Fibroblast of skin of back (primary cell): ENCODE results near the gene ABCA4.
"Not testable (repeated sequence)": the region's sequence is repeated elsewhere in the genome, so short reads cannot be mapped to it uniquely, and the experiment has no call there.

Experiments
- DNase-seq: peaks from one replicate; pipeline ENCODE4 v3.0.0-alpha.2; 2013

ABCA4 gene

GRCh38 chr1:93976711-93977597 lies 144.0 kb downstream of the ABCA4 start:
- no peak for DNase-seq

GRCh38 chr1:93976291-93976690 lies 144.7 kb downstream of the ABCA4 start:
- no peak for DNase-seq

GRCh38 chr1:93972341-93972740 lies 148.6 kb downstream of the ABCA4 start:
- DNase-seq = no peak

GRCh38 chr1:93969887-93970286 lies 151.1 kb downstream of the ABCA4 start:
- DNase-seq = no peak

GRCh38 chr1:93969371-93969770 lies 151.6 kb downstream of the ABCA4 start:
- peak; percentile 40 for DNase-seq

GRCh38 chr1:93967306-93967705 lies 153.6 kb downstream of the ABCA4 start:
- no peak for DNase-seq

DNA sequence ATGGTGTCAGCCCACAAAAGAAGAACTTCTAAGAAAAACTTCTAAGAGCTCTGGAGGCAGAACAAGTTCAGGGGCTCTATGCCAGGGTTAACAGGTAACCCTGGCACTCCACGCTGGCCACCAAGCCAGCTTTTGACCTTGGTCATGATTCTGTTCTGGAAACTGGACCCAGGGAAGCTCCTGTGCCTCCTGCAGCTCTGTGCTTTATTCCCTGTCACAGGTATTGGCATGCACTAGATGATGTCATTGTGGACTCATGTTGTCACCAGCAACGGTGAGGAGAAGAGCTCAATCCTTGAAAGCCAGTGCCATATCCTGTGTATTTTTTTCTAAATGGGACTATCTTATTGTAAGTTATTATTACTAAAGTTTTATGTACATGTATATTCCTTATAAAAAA lies 155.1 kb downstream of the ABCA4 start:
- no peak for DNase-seq

DNA sequence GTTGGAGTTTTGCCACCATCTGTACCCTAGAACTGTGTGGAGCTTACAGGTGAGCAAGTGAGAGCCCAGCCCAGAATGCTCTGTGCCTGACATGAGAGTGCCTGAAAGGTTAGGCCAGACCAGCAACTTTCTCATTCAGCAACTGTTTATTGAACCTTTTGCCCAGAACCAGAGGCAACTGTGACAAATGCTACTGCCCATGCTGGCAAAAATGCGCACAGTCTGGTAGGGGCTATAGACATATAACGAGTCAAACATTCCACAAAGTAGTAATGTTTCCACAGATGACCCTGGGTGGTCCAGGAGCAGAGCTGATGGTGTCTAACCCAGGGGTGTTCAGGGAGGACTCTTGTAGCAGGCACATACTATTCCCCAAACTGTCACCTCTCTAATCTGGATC lies 155.7 kb downstream of the ABCA4 start:
- peak; percentile 30 for DNase-seq

DNA sequence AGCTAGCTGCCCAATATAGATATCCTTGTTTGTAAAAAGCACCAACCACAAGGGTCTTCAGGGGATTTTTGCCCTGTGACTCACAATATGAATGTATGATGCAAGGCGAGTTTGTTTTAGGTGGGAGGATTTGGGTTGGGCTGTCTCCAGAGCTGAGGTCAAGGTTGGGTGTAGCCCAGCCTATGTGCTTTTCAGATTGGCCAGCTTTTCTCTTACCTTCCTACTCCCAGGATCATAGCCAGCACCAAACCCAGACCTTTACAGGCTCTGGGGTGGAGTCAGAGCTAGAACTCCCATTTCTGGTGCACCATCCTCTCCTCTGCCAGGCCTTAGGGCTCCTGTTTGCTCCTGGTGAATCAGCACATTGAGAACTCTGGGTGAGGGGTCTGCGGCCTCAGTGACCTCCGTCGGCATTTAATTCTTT lies 156.2 kb downstream of the ABCA4 start:
- peak; percentile 36 for DNase-seq

DNA sequence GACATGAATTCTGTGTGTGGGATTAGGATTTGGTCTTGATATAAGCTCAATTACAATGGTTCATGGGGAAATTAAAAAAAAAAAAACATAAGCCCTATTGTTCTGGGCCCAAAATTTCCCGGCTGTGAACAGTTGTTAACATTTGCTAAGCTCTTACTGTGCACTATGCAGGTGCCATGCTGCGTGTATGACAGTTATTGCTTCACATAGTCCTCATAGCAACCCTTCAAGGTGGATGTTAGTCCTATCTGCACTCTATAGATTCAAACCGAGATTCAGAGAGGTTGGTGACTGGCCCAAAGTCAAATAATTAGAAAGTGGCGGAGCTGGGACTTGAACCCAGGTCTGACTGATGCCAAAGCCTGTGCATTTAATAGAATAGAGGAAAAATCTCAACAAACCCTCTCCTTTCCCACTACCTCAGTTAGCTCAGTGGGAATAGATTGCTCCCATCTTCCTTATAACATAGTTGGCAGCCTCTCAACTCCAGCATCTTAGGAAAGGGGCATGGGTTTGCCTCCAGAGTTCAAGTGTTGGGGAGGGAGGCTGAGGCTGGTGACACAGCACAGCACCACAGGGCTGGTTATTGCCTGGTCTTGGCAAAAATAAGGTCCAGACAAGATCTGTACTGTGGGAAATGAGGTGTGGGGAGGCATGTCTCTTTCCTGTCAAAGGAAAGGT lies 156.7 kb downstream of the ABCA4 start:
- DNase-seq = no peak

DNA sequence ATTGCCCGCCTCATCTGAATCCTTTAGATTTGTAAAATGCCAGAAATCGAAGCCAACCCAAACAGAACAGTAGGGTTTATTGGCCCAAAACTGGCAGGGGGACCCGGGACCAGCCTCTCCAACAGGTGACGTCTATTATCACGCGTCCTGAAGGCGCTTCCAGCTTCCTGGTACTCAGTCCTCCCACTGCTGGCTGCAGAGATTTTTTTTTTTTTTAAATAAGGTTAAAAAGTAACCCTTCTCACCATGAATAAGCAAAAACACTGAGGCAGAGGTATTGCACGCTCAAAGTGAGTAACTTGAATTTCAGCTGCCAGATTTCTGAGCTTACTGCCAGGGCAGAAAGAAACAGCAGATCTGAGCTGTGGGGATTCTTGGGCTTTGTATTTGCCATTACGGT lies 157.4 kb downstream of the ABCA4 start:
- no peak for DNase-seq

DNA sequence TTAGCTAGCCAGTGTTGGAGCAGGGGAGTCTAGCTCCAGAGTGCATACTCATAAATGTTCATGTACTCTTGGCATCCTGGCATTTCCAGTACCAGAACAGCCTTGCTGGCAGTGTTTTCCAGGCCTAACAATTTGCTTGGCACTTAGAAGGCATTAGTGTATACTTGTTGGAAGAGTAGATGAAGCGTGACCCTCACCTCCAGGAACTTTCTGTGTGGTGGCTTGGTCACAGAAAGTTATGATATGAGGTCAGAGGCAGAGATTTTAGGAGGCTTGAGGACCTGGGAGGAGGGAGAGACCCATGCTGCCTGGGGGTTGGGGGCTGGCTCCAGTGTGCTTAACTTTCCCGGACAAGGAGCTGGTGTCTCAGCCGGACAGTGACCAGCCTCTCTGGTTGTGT lies 159.0 kb downstream of the ABCA4 start:
- DNase-seq = no peak

- DNase-seq = no peak
These were observed 159.5 kb downstream of the ABCA4 start for GRCh38 chr1:93961443-93961842.

- no peak for DNase-seq
These were observed 160.3 kb downstream of the ABCA4 start for GRCh38 chr1:93960641-93961147.

DNA sequence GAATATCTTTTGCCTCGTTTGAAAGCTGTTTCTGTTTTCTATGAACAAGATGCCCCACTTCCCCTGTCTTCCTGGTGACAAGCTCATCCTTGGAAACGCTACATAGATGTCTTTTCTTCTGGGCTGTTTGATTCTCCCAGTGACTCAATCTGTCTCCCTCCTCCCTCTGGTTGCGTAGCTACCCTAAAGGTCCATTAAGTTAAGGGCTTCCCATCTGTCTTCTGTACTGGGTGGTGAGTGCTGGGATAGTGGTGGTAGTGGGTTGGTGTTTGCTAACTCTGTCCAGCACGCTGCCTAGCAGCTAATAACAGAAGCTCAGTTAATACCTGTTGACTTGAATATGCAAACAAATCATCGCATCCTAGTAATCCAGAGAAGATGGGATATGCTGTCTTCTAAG lies 161.5 kb downstream of the ABCA4 start:
- DNase-seq = no peak

- DNase-seq = no peak
These were observed 162.2 kb downstream of the ABCA4 start for GRCh38 chr1:93958726-93959100.

- DNase-seq = no peak
These were observed 162.8 kb downstream of the ABCA4 start for GRCh38 chr1:93958032-93958725.

- no peak for DNase-seq
These were observed 165.2 kb downstream of the ABCA4 start for GRCh38 chr1:93955765-93956164.

GRCh38 chr1:93947002-93947686 lies 173.8 kb downstream of the ABCA4 start:
- not testable (repeated sequence) for DNase-seq
